NCI-H2196 treated with DMSO at 0.1 percent for 48 hours (cell line): ENCODE data around the gene CCR7.

ENCODE experiments used
- DNase-seq: peaks from one replicate; lab custom pipeline; 2025; ENCODE audit not compliant: unreplicated experiment; lab: John Stamatoyannopoulos, UW

The CCR7 gene, protein sequence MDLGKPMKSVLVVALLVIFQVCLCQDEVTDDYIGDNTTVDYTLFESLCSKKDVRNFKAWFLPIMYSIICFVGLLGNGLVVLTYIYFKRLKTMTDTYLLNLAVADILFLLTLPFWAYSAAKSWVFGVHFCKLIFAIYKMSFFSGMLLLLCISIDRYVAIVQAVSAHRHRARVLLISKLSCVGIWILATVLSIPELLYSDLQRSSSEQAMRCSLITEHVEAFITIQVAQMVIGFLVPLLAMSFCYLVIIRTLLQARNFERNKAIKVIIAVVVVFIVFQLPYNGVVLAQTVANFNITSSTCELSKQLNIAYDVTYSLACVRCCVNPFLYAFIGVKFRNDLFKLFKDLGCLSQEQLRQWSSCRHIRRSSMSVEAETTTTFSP

DNA sequence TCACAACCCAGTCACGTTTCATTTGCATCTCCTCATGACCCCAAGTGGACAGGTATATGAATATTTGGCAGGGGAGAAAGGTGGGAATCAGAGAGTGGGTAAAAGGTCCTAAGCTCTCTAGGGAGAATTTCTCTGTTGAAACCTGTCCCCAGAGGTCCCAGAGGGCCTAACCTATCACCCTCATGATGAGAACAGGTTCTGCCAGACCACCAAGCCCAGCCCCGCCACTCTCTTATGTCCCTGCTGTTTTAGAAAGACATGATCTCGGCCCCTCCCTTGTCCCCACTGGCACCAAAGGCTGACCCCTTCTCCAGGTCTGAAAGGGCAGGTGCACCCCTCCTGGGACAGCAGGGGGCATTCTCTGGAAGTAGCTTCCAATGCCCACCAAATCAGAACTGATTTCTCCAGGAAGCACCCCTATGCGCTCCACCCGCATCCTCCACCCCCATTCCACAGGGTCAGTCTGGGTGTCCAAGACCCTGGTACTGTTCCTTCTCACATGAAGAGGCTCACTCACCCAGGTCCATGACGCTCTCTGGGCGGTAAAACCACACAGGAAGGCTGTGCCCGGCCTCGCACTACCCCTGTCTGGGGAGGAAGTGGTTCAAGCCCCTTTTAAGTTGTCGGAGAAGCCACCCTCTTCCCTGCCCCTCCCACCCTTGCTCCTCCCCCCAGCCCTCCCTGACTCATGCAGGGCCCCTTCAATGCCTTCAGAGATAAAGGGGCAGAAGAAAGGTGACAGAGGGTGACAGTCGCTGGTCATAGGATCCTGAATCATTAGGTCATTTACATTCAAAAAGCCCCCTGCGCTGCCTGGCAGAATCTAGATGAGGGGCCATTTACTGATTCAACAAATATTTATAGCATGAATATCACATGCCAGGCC is at the start of gene CCR7:
Gene CCR7, minus strand, starts transcription at position 590 of the 886 bp plus-strand sequence. Its CDS starts 63 bp downstream, at position 527.
- DNase-seq = no peak

DNA sequence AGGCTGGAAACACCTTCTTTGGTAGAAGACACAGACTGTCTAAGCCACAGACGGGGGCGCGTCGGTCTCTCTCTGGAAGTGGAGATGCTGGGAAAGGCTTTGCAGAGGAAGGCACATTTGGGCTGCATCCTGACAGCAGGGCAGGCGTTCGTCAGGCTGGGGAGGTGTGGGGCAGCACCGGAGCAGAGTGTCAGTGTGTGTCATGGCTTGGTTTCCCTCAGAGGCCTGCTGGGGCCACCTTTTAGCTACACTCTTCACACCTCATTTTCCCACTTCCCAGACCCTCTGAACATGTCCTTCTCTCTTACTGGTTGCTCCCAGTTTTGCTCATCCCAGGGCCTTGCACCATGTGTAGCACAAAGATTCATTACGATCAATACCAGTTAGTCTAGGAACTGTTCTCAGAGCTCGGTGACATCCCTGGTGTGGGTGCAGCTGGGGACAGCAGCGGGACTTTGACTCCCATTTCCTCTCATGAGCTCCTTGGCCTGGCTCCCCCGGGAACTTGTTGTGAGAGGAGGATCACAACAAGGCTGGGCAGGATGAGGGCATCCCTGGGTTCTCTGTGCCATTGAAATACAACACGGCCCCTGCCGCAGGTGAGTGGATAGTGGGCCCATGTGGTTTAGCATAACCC is 49.3 kb upstream of the CCR7 start:
- DNase-seq = no peak

DNA sequence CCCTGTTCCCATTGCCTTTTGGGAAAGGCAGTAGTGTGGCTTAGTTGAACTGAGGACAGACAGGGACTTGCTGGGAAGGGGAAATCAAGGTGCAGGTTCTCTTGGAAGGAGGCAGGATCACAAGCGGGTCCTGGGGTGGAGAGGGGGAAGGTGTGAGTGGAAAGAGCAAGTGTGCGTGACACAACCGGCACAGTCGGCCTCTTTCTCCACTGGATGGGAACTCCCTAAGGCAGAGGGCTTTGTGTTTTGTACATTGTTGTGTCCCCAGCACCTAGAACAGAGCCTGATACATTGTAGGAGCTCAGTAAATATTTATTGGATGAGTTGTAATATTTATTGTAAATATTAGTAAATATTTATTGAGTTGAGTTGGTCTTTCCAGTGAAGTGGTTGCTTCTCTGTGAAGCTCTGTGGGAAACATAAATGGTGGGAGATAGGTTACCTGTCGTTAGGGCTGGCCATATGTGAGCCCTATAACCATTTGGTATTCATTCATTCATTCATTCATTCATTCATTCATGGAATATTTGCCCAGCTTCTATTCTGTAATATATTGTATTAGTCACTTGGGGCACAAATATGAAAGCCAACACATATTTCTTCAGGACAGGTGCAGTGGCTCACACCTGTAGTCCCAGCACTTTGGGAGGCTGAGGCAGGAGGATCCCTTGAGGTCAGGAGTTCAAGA is 48.3 kb upstream of the CCR7 start:
- DNase-seq = no peak

DNA sequence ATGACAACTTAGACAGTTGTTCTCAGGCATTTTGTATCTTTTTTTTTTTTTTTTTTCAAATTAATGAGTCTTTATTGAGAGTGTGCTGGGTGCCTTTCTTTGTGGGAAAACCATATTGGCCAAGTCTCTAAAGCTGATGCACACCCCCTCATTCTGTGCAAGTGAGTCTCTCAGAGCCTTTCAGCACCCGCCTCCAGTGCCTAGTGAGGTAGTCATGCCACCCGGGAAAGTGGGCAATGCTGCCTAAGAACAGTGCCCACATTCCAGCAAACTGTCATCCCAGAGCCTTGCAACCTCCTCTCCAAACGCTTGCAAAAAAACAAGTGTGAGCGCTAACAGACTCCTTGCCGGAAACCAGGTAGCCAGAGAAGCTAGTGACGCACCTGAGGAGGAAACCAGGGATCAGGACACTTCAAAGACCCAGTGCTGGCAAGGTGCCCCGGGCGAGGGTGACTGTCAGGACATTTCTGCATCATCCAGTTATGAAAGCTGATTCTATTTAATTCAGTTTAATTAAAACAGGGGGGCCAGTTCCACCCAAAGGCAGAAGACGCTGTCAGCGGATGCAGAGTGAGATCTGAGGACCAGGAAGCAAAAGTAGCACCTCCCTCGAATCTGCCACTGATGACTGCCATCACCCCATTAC is 47.5 kb upstream of the CCR7 start:
- DNase-seq = no peak

DNA sequence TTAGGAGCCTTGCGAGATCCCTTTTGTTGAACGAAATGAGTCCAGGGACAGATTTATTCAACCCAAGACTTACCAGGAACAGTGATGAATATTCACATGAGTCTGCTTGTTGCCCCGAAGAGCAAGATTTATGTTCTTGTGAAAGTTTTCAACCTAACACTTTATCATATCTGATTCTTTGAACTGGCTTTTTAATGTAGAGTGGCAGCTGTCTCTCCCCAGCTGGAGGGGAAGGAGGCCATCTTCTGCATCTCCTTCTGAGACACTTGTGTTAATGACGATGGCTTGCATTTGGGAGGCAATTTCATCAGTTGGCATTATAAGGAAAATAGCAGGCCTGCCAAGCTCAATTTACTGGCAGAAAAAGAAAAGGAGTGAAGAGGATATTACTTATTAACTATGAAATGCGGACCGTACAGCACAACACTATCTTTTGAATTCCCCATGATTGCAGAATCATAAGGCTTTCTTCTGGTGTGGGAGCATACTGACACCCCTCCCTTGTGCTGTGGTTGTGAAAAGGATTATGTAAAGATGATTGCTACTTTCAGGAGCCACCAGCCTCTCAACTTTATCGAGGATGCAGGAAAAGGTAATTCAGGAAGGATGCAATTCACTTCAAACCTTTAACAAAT is 46.7 kb upstream of the CCR7 start:
- DNase-seq = no peak

DNA sequence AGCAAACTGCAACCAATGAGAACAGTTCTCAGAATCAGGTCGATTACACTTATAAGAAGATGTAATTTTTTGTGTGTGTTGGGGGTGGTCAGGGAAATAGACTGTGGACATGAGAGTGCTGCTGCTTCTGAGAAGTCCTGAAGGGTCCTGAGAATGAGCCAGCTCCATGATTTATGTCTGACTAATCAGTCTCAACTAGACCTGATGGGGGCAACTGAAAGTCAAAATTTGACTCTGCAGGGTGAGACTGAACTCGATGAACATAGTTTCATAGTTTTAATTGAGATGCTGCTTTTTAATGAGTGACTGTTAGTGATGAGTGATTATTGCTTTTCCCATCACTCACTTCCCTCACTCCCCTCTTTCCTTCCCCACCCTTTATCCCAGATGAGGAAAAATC is 45.1 kb upstream of the CCR7 start:
- no peak for DNase-seq

DNA sequence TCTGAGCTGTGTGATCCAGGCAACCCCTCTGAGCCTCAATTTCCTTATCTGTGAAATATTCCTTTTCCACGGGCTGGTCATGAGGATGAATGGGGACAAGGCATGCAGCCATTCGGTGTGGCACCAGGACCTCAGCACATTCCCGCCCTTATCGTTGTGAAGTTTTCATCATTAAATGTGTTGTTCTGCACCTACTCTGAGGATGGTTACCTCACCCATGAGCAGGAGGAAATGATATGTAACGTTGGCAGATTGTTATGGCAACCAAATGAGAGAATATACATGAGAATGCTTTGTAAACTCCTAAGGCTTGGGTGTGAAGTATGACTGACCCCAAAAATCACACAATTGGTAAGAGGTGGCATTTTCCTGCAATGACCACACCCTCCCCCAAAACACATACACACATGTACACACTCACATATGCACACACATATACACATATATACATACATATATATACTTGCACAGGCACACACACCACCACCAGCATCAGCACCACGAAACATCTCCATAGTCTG is 42.8 kb upstream of the CCR7 start:
- DNase-seq = no peak

DNA sequence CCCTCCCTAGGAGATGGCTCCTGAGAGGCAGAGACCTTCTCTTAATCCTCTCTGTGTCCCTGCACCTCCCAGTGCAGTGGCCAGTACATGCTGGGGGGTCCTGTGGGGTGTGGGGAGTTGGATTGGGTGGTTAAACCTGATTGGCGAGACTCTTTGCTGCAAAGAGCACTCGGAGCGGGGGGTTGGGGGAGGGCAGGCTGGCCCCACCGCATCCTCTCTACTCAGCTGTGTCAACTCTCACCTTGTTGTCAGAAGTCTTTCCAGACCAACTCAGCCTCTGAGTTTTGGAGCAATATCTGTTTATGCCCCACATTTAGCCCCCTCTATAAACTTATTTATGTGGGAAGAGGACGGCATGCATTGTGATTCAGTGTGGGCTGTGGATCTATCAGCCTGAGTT is 42.4 kb upstream of the CCR7 start:
- no peak for DNase-seq

DNA sequence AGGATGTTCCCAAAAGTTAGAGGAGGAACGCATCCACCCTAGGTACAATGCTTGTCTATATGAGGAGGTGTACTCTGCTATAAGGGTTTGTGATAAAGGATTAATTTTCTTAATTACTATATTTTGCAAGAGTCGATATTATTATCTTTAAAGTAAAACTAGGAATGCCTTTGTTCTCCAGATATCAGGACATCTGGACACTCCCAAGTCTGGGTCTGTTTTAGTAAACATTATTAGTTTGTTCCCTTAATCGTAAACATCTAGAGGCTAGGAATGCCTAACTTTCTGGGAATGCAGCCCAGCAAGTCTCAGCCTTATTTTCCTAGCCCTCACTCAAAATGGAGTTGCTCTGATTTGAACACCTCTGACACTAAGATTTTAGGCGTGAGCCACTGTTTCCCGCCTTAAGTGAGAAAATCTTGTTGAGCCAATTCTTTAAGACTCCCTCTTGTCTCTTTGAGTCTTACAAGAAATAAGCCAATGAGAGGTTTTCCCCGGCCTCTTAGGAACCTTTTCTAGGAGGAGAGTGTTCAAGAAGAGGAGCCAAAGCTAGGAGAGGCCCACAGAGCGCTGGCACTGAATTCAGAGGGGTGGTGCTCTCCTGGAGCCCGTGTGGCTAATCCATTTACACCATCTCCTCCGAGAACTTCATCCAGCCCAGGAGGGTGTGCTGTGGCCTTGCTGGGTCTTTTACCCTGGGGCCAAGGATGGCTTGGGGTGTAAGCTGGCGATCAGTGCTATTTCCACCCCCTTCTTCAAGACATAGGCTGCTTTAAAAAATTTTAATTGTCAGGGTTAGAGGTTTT is 41.5 kb upstream of the CCR7 start:
- no peak for DNase-seq

DNA sequence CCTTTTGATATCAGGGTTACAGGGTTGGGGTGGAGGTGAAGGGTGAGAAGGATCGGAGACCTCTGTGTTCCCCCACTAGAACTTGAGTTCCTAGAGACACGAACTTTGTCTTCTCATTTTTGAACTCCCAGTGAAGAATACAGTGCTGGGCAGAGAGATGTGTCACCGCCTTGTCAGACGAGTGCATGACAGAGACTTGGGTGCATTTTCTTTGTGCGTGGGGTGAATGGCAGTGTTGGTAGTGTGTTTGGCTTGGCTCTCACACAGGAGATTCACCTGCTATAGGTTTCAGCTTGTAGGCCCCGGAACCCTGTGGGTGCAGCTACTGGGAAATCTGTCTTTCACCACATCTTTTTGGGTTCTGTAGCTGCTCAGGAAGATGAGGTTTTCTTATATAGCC is 40.0 kb upstream of the CCR7 start:
- no peak for DNase-seq

DNA sequence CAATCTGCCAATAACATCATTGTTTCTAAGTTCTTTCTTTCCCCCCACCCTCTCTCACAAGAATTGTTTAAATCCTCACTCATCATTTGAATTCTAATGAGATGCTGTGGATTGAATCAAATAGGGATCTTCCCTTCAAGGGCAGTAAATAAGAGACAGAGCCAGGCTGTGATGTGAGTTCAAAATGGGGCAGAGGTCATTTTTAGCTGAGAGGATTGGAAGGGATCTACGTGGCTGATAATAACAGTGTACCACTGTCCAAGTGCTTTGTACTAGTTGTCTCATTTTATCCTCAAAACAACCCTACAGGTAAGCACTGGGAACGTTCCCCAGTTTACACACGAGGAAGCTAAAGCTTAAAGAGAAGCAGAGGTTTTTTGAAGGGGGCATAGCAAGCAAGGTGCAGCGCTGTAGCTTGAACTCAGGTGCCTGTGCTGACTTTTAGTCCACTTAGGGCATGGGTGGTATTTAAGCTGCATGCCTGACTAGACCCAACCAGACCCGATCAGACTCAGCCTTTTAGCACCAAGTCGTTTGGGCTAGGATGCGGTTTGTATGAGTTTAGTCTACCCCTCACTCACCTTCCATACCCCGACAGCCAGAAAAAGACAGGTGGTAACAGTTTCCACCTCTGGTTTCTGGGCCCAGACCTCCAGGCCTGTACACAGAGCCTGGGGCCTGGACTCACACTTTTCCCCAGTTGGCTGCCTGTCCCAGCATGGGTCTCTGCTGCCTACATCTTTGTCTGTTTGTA is 39.2 kb upstream of the CCR7 start:
- no peak for DNase-seq

DNA sequence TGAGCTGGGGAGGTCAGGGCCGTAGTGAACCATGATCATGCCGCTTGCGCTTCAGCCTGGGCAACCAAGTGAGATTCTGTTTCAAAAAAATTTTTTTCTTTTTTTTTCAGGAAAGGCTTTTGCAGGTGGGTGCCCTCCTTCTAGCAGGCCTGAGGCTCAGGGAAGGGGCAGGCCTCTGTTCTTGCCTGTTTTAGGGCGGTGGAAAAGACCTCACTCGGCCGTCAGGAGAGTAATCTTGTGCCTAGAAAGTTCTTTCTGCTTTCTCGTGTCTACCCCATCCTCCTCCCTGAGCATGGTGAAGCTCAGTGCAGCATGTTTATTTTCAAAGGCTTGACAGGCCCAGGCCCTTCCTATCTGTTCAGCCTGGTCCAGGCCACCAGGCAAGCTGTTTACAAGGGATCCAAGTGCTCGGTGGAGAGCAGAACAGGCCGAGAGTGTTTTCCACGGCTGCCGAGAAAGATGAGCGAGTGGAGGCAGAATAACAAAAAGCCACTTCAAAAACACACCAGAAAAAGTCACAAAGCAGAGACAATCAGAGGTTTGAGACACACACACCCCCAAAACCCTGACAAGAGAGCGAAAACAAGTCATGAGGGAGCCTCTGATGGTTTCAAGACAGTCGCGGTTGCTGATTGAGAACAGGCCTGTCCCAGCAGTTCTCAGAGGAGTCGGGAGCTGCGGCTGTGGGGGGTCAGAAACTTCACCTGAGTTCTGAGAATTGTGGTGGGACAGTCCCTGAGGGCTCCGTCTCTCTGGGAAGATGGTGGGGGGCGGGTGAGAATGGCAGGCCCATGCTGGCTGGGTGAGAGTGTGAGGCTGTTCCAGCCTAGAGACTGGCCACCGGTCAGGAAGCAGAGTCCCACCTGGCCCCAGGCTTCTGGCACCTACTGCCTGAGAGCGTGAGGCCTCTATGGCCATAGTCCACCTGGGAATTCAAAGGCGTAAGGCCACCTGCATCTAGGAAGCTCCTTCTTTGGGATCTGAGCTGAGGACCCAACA is 37.5 kb upstream of the CCR7 start:
- no peak for DNase-seq

DNA sequence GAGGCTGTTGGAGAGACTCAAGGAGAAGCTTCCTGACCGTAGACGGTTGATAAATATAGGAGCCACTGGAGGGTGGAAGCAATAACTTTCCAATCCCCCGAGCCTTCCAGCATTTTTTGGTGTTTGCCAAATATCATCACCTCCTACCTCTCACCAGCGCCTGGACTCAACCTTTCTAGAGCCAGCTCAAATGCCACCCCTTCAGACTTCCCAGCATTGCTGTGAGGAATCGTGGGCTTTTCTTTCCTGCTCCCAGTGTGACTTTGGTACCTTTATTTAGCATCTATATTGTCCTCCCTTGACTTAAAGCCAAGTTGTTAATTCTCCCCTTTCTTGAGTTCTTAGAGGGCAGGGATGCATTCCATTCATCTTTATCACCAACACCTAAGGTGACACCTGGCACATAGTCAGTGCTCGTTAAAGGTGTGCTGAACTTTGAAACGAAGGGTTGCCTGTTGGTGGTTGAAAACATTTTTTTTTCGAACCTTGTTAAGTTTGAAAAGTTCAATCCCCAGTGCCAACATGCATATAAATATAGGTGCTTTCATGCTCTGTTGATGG is 35.3 kb upstream of the CCR7 start:
- DNase-seq = no peak

DNA sequence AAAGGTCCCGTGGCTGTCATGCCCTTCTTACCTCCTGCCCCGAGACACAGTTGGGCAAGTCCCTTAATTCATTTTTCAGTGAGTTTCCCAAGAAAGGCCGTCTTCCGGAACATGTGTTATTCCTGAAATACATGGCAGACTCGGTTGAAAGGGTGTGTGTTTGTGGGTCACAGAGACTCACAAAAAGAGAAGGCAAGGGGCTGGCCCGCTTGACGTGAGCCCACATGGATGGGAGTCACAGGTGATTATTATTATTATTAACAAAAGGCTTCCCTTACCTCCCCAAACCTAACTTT is 34.1 kb upstream of the CCR7 start:
- DNase-seq = no peak

DNA sequence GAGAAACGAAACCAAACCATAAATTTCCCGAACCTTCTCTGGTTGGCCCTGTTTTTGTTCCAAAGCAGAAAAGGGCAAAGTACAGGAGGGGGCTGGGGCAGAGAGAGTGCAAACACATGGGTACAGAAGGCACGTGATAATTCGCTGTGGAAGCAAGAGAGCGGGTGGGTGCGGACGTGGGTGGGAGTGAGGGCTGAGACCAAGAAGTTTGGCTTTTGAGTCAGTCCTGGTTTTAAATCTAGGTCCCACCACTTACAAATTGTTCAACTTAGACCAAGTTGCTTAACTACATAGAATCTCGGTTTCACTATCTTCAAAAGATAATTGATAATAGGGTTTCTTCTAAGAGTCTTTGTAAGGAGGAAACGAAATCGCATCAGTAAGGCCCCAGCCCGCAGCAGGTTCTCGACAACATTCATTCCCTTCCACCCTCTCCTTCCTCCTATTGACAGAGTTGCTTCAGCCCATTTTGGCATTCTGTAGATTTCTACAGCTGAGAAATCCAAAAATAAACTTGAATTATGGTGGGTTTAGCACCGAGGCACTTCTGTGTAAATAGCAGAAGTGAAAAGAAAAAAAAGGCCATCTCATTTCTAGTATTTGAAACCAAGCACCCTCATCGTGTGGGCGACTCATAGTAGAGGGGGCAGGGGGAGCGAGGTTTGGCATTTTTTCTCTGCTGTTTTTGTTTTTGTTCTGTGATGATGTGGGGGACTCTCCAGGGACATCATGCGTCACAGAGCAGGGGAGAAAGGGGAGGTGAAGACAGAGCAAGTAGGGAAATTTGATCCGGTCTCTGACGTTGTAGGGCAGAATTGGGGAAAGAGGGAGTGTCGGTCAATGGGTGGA is 33.6 kb upstream of the CCR7 start:
- DNase-seq = no peak

DNA sequence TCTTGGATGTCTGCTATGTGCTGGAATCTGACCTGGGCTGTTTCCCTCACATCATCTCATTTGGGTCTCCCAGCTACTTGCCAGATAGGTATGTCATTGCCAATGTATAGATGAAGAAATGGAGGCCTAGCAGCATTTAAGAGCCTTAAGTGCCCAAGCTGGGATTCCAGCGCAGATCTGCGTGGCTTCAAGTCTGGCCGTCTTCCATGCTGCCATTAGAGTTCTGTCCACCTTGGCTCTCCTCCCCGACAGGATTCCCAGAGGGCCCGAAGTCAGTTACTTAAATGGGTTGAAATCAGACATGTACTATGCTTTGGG is 33.0 kb upstream of the CCR7 start:
- DNase-seq = no peak
